Mesendoderm (in vitro differentiated cells): ENCODE data around the gene USH2A.

ENCODE experiments used
- DNase-seq: peaks from one replicate; pipeline ENCODE4 v3.0.0; 2013
- H2AK5ac ChIP-seq: 2 replicates; pipeline ENCODE4 v1.6.1; 2013; ENCODE audit warnings: low read length, inconsistent platforms
- H2BK120ac ChIP-seq: 2 replicates; pipeline ENCODE4 v1.6.1; 2013; ENCODE audit warnings: low read depth, mild to moderate bottlenecking, low read length, moderate library complexity, mixed read lengths
- H2BK15ac ChIP-seq: replicated peaks from 2 replicates; pipeline ENCODE4 v1.6.1; 2013; ENCODE audit warnings: low read depth, mild to moderate bottlenecking, moderate library complexity
- H2BK5ac ChIP-seq: 2 replicates; pipeline ENCODE4 v1.6.1; 2013; ENCODE audit warnings: low read length, inconsistent platforms
- H3K18ac ChIP-seq: 2 replicates; pipeline ENCODE4 v1.6.1; 2013; ENCODE audit warnings: mild to moderate bottlenecking, low read length, mixed read lengths
- H3K23ac ChIP-seq: one replicate; pipeline ENCODE4 v1.6.1; 2013; ENCODE audit warnings: low read length
- H3K27ac ChIP-seq: 2 replicates; pipeline ENCODE4 v1.5.1; 2013; ENCODE audit warnings: low read depth, mild to moderate bottlenecking, inconsistent platforms, low read length, moderate library complexity
- H3K27me3 ChIP-seq: 2 replicates; pipeline ENCODE4 v1.6.1; 2013; ENCODE audit warnings: low read length, control low read depth, mild to moderate bottlenecking, inconsistent platforms; ENCODE audit not compliant: insufficient read depth, poor library complexity
- H3K36me3 ChIP-seq: 2 replicates; pipeline ENCODE4 v1.6.1; 2013; ENCODE audit warnings: low read length, inconsistent platforms; ENCODE audit not compliant: control insufficient read depth, insufficient read depth
- H3K4ac ChIP-seq: one replicate; pipeline ENCODE4 v1.6.1; 2013; ENCODE audit warnings: low read depth, mild to moderate bottlenecking, low read length, moderate library complexity
- H3K4me1 ChIP-seq: 2 replicates; pipeline ENCODE4 v1.6.1; 2013; ENCODE audit warnings: low read depth, low read length, inconsistent platforms; ENCODE audit not compliant: control insufficient read depth
- H3K4me2 ChIP-seq: 2 replicates; pipeline ENCODE4 v1.6.1; 2013; ENCODE audit warnings: low read length
- H3K4me3 ChIP-seq: 2 replicates; pipeline ENCODE4 v1.5.1; 2013; ENCODE audit warnings: mild to moderate bottlenecking, low read length
- H3K56ac ChIP-seq: one replicate; pipeline ENCODE4 v1.6.1; 2013; ENCODE audit warnings: low read length
- H3K79me1 ChIP-seq: 2 replicates; pipeline ENCODE4 v1.6.1; 2013; ENCODE audit warnings: low read length, inconsistent platforms
- H3K79me2 ChIP-seq: 2 replicates; pipeline ENCODE4 v1.6.1; 2013; ENCODE audit warnings: mild to moderate bottlenecking, low read length; ENCODE audit not compliant: control insufficient read depth, insufficient read depth
- H3K9ac ChIP-seq: 2 replicates; pipeline ENCODE4 v1.6.1; 2013; ENCODE audit warnings: low read length, inconsistent platforms
- H4K5ac ChIP-seq: one replicate; pipeline ENCODE4 v1.6.1; 2013; ENCODE audit warnings: low read length
- H4K8ac ChIP-seq: one replicate; pipeline ENCODE4 v1.6.1; 2013; ENCODE audit warnings: low read depth, mild to moderate bottlenecking, control low read depth, low read length, moderate library complexity
- WGBS: extraction: QIAGEN DNeasy Blood & Tissue Kit; methylation state at CpG from one replicate; pipeline ENCODE4 v1.1.7; 2013; ENCODE audit warnings: low lambda C conversion rate, missing lambda C conversion rate; ENCODE audit not compliant: insufficient coverage; ENCODE audit errors: extremely low coverage; 5-methylcytosine and 5-hydroxymethylcytosine counted together

USH2A gene

GRCh38 chr1:216119600-216119999 lies 303.6 kb downstream of the USH2A start:
- H3K79me1 ChIP-seq, result no peaks in the 10 kb centered on the region
- no peaks in the 10 kb centered on the region for H3K27me3 ChIP-seq
- H3K36me3 ChIP-seq, result no peaks in the 10 kb centered on the region
- DNase-seq, result peak; percentile 61
- H4K5ac ChIP-seq, result no peak overlapping the region
- no peak overlapping the region for H3K4me2 ChIP-seq
- H3K18ac ChIP-seq, result no peak overlapping the region
- H3K56ac ChIP-seq, result no peak overlapping the region
- no peak overlapping the region for H2BK15ac ChIP-seq
- H3K79me2 ChIP-seq, result no peaks in the 10 kb centered on the region
- H3K27ac ChIP-seq, result no peak overlapping the region
- H3K9ac ChIP-seq, result no peak overlapping the region
- H3K4me3 ChIP-seq, result no peak overlapping the region
- no peak overlapping the region for H2BK120ac ChIP-seq
- H2BK5ac ChIP-seq, result no peak overlapping the region
- no peak overlapping the region for H3K4ac ChIP-seq
- H4K8ac ChIP-seq, result no peak overlapping the region
- no peak overlapping the region for H3K23ac ChIP-seq
- H2AK5ac ChIP-seq, result no peak overlapping the region
- no peaks in the 10 kb centered on the region for H3K4me1 ChIP-seq
- WGBS, result no CpG with 5 or more reads among the region's 2 CpGs

GRCh38 chr1:216114180-216114579 lies 309.1 kb downstream of the USH2A start:
- Histone ChIP-seq H3K27ac (no peak overlapping the region), H3K79me1 (no peaks in the 10 kb centered on the region), H3K27me3 (no peaks in the 10 kb centered on the region), H3K4ac (no peak overlapping the region), H3K4me3 (no peak overlapping the region), H2BK15ac (no peak overlapping the region), H3K18ac (no peak overlapping the region), H3K9ac (no peak overlapping the region), H2BK120ac (no peak overlapping the region), H3K56ac (no peak overlapping the region), H2AK5ac (no peak overlapping the region), H3K79me2 (no peaks in the 10 kb centered on the region), H3K4me1 (no peaks in the 10 kb centered on the region), H4K8ac (no peak overlapping the region), H2BK5ac (no peak overlapping the region), H3K36me3 (no peaks in the 10 kb centered on the region), H3K4me2 (no peak overlapping the region), H4K5ac (no peak overlapping the region), H3K23ac (no peak overlapping the region)
- DNase-seq, result no peak

- Histone ChIP-seq H4K5ac (no peak overlapping the region), H2BK120ac (no peak overlapping the region), H2BK5ac (no peak overlapping the region), H3K4me2 (no peak overlapping the region), H2AK5ac (no peak overlapping the region), H3K4me3 (no peak overlapping the region), H3K56ac (no peak overlapping the region), H3K79me2 (no peaks in the 10 kb centered on the region), H3K79me1 (no peaks in the 10 kb centered on the region), H3K27me3 (no peaks in the 10 kb centered on the region), H3K36me3 (no peaks in the 10 kb centered on the region), H3K4me1 (no peaks in the 10 kb centered on the region), H3K23ac (no peak overlapping the region), H4K8ac (no peak overlapping the region), H2BK15ac (no peak overlapping the region), H3K9ac (no peak overlapping the region), H3K4ac (no peak overlapping the region), H3K18ac (no peak overlapping the region), H3K27ac (no peak overlapping the region)
- WGBS, result no CpG with 5 or more reads among the region's 4 CpGs
- no peak for DNase-seq
Measured at GRCh38 chr1:216113181-216113580, 310.1 kb downstream of the USH2A start.

GRCh38 chr1:216111842-216112241 lies 311.4 kb downstream of the USH2A start:
- H3K4me2 ChIP-seq, result no peak overlapping the region
- H3K9ac ChIP-seq, result no peak overlapping the region
- no peak overlapping the region for H2BK15ac ChIP-seq
- no peak overlapping the region for H4K8ac ChIP-seq
- H3K4me3 ChIP-seq, result no peak overlapping the region
- H3K27me3 ChIP-seq, result no peaks in the 10 kb centered on the region
- no peak overlapping the region for H3K27ac ChIP-seq
- no peak for DNase-seq
- H3K4ac ChIP-seq, result no peak overlapping the region
- no peak overlapping the region for H2BK120ac ChIP-seq
- H3K79me1 ChIP-seq, result no peaks in the 10 kb centered on the region
- H3K79me2 ChIP-seq, result no peaks in the 10 kb centered on the region
- no CpG with 5 or more reads among the region's 2 CpGs for WGBS
- H3K4me1 ChIP-seq, result no peaks in the 10 kb centered on the region
- no peak overlapping the region for H2AK5ac ChIP-seq
- no peak overlapping the region for H2BK5ac ChIP-seq
- no peaks in the 10 kb centered on the region for H3K36me3 ChIP-seq
- no peak overlapping the region for H3K18ac ChIP-seq
- H3K23ac ChIP-seq, result no peak overlapping the region
- no peak overlapping the region for H4K5ac ChIP-seq
- no peak overlapping the region for H3K56ac ChIP-seq

GRCh38 chr1:216095400-216095799 lies 327.8 kb downstream of the USH2A start:
- no peak overlapping the region for H3K4me3 ChIP-seq
- H3K4me2 ChIP-seq, result no peak overlapping the region
- H4K8ac ChIP-seq, result no peak overlapping the region
- peak; percentile 95 for DNase-seq
- H3K27me3 ChIP-seq, result no peaks in the 10 kb centered on the region
- no peak overlapping the region for H3K56ac ChIP-seq
- H3K79me1 ChIP-seq, result no peaks in the 10 kb centered on the region
- no CpG with 5 or more reads among the region's 4 CpGs for WGBS
- no peak overlapping the region for H3K23ac ChIP-seq
- H3K9ac ChIP-seq, result no peak overlapping the region
- H3K18ac ChIP-seq, result peak overlapping the region; percentile 43
- no peak overlapping the region for H4K5ac ChIP-seq
- H2BK120ac ChIP-seq, result no peak overlapping the region
- H3K27ac ChIP-seq, result peak overlapping the region; percentile 65
- H3K4ac ChIP-seq, result no peak overlapping the region
- no peak overlapping the region for H2BK15ac ChIP-seq
- H3K4me1 ChIP-seq, result peaks cover 3% of the 10 kb centered on the region
- H2AK5ac ChIP-seq, result no peak overlapping the region
- H3K36me3 ChIP-seq, result no peaks in the 10 kb centered on the region
- H3K79me2 ChIP-seq, result no peaks in the 10 kb centered on the region
- peak overlapping the region; percentile 17 for H2BK5ac ChIP-seq

GRCh38 chr1:216090556-216090955 lies 332.7 kb downstream of the USH2A start:
- no peaks in the 10 kb centered on the region for H3K79me1 ChIP-seq

More at GRCh38 chr1:216090556-216090955, 332.7 kb downstream of the USH2A start:
- Histone ChIP-seq H3K23ac (no peak overlapping the region), H2BK15ac (no peak overlapping the region), H3K4me1 (peaks cover 2% of the 10 kb centered on the region), H3K36me3 (no peaks in the 10 kb centered on the region), H2AK5ac (no peak overlapping the region), H3K27me3 (no peaks in the 10 kb centered on the region), H3K4me3 (no peak overlapping the region), H3K18ac (no peak overlapping the region), H3K4ac (no peak overlapping the region), H2BK5ac (no peak overlapping the region), H3K56ac (no peak overlapping the region), H3K79me2 (no peaks in the 10 kb centered on the region), H4K5ac (no peak overlapping the region), H2BK120ac (no peak overlapping the region), H3K4me2 (no peak overlapping the region), H3K9ac (no peak overlapping the region), H4K8ac (no peak overlapping the region), H3K27ac (no peak overlapping the region)
- 100% methylated on average over 2 of the region's 6 CpGs for WGBS
- DNase-seq, result no peak
